Stimulated activated CD4-positive, alpha-beta T cell treated with anti-CD3 and anti-CD28 coated beads, TNF-alpha, amount 100 ng/mL, for 1 hour (primary cell): ENCODE data around the gene PEA15.
A peak's percentile ranks its signal among the peaks of the same experiment; 100 is the strongest.

Experiments used
- DNase-seq, 3 donors: peaks; one replicate each; pipeline ENCODE4 v3.0.0-alpha.2; 2020; ENCODE audit warnings: low read depth in 3 of 3, low spot score in 1 of 3

The PEA15 gene, protein sequence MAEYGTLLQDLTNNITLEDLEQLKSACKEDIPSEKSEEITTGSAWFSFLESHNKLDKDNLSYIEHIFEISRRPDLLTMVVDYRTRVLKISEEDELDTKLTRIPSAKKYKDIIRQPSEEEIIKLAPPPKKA

GRCh38 chr1:160205242-160206035 lies at the start of gene PEA15:
TSS of gene PEA15 (plus strand) at chr1:160205384. CDS start at chr1:160211545, 6,161 bp downstream.
- peak; percentile 34 to 62 (median 43) for DNase-seq

- DNase-seq = no peak
These were observed 48.8 kb upstream of the PEA15 start for GRCh38 chr1:160156361-160156760.

- DNase-seq = no peak
These were observed 48.0 kb upstream of the PEA15 start for GRCh38 chr1:160157174-160157573.

- DNase-seq = no peak
These were observed 47.2 kb upstream of the PEA15 start for GRCh38 chr1:160158031-160158430.

DNA sequence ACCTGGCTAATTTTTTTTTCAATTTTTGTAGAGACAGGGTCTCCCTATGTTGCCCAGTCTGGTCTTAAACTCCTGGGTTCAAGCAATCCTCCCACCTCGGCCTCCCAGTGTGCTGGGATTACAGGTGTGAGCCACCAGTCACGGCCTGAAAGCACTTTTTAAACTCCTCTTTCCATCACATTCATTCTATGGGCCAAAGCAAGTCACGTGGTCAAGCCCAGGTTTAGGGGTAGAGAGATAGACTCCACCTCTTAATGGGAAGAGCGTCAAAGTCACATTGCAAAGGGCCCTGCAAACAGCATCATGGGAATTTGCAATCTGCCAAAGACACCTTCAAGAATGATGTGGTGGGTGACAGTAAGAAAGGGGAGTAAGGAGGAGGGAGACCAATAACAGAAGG lies 46.6 kb upstream of the PEA15 start:
- no peak for DNase-seq

- no peak for DNase-seq
These were observed 45.3 kb upstream of the PEA15 start for GRCh38 chr1:160159846-160160245.

DNA sequence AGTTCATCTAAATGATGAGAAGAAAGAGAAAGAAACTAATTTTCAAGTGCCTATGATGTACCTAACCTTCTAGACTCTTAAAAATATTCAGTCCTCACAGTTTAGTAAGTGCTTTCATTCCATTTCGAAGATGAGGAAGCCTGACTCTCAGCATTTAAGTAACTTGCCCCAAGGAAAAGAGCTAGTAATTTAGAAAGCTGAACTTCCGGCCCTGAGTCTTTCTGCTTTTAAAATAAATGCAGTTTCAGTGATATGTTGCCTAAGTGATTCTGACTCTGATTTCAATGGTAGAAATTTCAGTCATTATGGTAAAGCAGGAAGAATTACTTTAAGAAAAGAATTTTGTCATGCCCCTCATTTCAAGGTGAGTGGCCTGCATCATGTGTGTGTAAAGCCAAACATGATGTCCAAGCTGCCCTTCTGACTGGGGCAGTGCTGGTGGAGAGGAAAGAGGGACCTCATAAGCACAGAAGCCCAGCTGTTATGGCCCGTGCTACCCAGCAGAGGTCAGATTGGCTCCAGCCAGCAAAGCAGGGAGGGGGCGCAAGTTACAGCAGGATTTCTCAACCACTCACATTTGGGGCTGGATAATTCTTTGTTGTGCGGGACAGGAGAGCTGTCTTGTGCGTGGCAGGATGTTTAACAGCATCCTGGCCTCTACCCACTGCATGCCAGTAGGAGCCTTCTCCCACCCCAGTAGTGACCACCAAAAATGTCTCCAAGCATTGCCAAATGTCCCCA lies 43.0 kb upstream of the PEA15 start:
- no peak for DNase-seq

DNA sequence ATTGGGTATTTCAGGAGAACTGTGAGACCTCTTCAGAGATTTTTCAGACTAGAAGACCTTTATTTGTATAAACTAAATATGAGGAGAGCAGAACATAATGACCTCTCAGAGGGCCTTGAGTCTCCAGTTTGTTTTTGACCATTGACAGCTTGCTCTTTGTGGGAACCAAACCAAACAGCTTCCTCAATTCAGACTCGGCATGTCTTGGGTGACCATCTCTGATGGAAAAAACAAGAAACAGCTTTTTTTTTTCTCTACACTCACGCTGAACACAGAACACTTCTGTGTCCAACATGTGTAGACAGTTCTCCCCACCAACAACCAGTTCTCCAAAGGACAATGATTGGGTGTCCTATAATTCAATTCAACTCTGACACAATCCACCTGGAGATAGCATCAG lies 42.3 kb upstream of the PEA15 start:
- no peak for DNase-seq

DNA sequence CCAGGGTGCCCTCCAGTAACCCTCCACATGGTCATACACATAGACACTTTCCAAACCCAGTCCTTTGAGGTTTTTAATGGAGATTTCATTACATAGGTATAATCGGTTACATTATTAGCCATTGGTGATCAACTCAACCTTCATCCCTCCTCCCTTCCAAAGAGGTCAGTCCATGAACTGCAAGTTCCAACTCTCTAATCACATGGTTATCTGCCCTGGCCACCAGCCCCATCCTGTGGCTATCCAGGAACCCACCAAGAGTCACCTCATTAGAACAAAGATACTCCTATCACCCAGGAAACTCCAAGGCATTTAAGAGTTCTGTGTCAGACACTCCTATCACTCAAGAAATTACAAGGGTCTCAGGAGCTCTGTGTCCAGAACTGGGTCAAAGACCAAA lies 41.6 kb upstream of the PEA15 start:
- DNase-seq = no peak

DNA sequence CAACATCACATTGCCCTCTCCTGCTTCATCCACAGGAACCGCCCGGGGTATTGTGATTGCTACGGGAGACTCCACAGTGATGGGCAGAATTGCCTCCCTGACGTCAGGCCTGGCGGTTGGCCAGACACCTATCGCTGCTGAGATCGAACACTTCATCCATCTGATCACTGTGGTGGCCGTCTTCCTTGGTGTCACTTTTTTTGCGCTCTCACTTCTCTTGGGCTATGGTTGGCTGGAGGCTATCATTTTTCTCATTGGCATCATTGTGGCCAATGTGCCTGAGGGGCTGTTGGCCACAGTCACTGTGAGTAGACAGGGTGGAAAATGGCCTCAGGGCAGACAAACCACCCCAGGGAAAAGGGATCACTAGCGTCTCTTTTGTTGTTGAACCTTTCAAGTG lies 41.1 kb upstream of the PEA15 start:
- DNase-seq = no peak

- no peak for DNase-seq
These were observed 38.9 kb upstream of the PEA15 start for GRCh38 chr1:160166166-160166868.

DNA sequence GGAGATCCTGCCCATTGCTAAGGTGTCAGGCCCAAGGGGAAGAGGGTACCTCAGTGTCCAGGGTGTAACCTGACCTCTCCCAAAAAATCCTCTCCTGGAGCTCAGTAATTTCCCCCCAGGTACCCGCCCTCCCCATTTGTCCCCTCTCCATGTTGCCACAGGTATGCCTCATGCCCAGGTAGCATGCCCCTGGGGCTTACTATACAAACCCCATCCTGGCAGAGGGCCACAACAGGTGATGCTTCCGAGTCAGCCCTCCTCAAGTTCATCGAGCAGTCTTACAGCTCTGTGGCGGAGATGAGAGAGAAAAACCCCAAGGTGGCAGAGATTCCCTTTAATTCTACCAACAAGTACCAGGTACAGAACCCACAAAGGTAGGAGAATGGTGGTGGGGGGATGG lies 38.1 kb upstream of the PEA15 start:
- DNase-seq = no peak

DNA sequence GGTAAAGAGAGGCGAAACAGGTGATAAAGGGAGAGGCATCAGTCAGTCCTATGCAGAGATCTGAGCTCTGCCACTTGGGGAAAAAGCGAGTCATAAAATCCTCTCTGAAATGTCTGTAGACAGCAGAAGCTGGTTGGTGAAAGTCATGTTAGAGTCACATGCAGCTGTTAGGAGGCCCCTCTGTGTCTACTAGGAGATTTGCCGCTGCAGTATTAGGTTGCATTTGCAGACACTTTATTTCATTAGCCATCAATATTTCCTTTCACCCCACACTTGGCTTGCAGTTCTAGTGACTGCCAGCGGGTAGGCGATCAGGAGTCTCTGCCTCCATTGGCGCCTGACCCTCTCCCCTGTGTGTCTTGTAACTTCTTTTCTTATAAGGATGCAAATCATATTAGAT lies 37.6 kb upstream of the PEA15 start:
- DNase-seq = no peak

DNA sequence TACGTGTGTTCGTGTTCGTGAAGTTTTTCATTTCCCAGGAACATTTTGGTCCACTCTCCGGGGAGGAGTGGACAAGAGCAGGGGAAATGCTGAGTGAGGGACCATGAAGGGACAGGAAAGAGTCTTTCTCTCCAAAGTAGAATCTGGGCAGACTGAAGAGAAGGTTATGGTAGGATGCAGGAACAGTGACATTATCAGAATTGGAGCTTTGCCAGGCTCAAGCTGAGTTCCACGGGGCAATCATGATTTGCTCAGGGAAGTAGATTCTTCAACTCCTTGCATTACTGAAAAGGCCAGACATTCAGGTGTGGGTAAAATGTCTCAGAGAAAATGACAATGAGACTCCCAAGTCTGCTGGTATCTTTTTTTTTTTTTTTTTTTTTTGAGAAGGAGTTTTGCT lies 37.2 kb upstream of the PEA15 start:
- no peak for DNase-seq

DNA sequence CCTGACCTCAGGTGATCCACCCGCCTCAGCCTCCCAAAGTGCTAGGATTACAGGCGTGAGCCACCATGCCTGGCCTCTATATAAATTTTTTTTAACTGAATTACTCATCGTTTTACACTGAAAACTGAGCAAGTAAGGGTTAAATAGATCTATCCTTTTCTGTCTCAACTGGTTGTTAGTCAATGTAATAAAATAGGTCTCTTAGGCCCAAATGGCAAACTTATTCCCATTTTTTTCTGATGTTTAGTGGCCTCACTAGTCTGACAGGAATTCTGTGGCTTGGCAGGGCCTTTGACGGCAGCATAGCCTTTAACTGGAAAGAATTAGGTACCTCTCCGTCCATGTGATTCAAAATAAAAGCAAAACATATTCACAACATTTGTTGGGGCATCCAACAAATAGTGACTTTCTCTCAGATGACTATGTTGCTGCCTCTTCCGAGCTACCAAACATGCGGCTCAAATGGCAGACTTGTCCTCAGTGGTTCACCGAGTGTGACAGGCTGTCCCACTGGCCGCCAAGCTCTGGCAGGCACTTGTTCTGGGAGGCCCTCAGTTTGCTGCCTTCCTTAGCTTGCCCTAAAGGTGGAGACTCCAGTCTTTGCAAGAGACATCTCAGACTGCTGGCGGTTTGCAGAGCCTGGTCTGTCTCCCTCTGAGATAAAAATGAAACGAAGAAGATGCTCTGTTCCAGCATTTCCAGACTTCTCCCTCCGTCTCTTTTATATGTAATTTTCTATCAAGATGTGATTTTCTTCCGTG lies 36.4 kb upstream of the PEA15 start:
- no peak for DNase-seq

GRCh38 chr1:160169553-160170399 lies 35.4 kb upstream of the PEA15 start:
- DNase-seq = no peak

GRCh38 chr1:160171354-160171753 lies 33.8 kb upstream of the PEA15 start:
- DNase-seq = no peak

GRCh38 chr1:160171980-160172379 lies 33.2 kb upstream of the PEA15 start:
- no peak for DNase-seq

- no peak for DNase-seq
These were observed 28.0 kb upstream of the PEA15 start for GRCh38 chr1:160177231-160177630.

- no peak for DNase-seq
These were observed 27.5 kb upstream of the PEA15 start for GRCh38 chr1:160177667-160178066.
